WTC11 (cell line): ENCODE measurements around the gene CASP4.

ENCODE experiments used
- CTCF ChIP-seq: fragments of 200-600 bp; IDR thresholded peaks from 2 replicates; pipeline ENCODE4 v1.8.0; 2022; ENCODE audit warnings: antibody characterized with exemption
- TF ChIP-seq, protein P1 (sequence below): fragments of 250-450 bp; sonication (Bioruptor Pico); conservative IDR thresholded peaks from 2 replicates; pipeline ENCODE4 v1.9.0; 2021; ENCODE audit warnings: mild to moderate bottlenecking

- TF ChIP-seq, protein P1, sequence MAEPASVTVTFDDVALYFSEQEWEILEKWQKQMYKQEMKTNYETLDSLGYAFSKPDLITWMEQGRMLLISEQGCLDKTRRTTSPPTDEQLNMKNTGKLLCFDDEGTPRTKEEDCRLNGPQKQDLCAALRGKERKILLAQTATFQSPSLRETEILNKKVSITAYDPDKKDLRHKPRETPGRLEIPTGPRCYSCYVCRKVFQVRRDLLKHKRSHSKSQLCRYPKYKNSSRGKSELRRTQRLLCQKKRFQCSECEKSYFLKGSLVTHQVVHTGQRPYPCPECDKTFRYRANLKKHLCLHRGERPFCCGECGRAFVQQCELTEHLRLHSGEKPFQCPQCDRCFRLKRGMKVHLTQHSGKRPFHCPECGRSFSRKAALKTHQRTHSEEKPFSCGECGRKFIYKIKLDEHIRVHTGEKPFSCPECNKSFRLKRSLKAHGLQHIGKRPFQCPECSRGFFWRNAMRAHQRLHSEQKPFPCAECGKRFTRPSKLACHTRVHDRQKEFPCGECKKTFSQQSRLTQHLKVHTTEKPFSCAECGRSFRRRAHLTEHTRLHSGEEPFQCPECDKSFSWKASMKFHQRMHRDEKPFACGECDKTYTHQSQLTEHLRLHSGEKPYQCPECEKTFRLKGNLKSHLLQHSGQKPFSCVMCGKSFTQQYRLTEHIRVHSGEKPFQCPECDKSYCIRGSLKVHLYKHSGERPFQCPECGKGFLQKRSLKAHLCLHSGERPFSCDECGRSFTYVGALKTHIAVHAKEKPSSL (CRISPR knock-in tag), result no peak
- TF ChIP-seq CTCF, result no peak
Observed at GRCh38 chr11:104957280-104957679, 11.1 kb downstream of the CASP4 start.
